IgD-negative memory B cell (primary cell): Measurements from ENCODE around the gene KCNJ15. TPM values are rescaled to one million over a fixed set of nuclear protein-coding genes. Genes with fewer than 3 reads are reported as not detected.

Experiments
- H3K27ac Mint-ChIP-seq, 3 donors: one replicate each; pipeline ENCODE4 v1.8.0; 2020 to 2022; ENCODE audit warnings: mild to moderate bottlenecking in 3 of 3, mixed read lengths in 3 of 3, moderate library complexity in 1 of 3
- H3K27me3 Mint-ChIP-seq: one replicate; pipeline ENCODE4 v1.8.0; 2021; ENCODE audit warnings: mixed read lengths
- H3K36me3 Mint-ChIP-seq: one replicate; pipeline ENCODE4 v1.8.0; 2020; ENCODE audit warnings: mild to moderate bottlenecking, mixed read lengths
- H3K4me1 Mint-ChIP-seq, 3 donors: one replicate each; pipeline ENCODE4 v1.8.0; 2020 to 2022; ENCODE audit warnings: mixed read lengths in 3 of 3, mild to moderate bottlenecking in 1 of 3
- H3K4me3 Mint-ChIP-seq, 4 donors: one replicate each; pipeline ENCODE4 v1.8.0; 2020 to 2022; ENCODE audit warnings: mild to moderate bottlenecking in 4 of 4, mixed read lengths in 4 of 4, moderate library complexity in 3 of 4
- H3K9me3 Mint-ChIP-seq, 3 donors: one replicate each; pipeline ENCODE4 v1.8.0; 2020 to 2021; ENCODE audit warnings: mixed read lengths in 3 of 3, mild to moderate bottlenecking in 1 of 3
- polyA plus RNA-seq: library from polyadenylated mRNA; unstranded; fragments of 300-500 nt; fragmentation: Illumina TruSeq; gene quantifications from one replicate; pipeline ENCODE4 v1.2.3, GENCODE V29; 2021

The KCNJ15 gene
- polyA plus RNA-seq, 1 donor from 2014 or later = not detected

DNA sequence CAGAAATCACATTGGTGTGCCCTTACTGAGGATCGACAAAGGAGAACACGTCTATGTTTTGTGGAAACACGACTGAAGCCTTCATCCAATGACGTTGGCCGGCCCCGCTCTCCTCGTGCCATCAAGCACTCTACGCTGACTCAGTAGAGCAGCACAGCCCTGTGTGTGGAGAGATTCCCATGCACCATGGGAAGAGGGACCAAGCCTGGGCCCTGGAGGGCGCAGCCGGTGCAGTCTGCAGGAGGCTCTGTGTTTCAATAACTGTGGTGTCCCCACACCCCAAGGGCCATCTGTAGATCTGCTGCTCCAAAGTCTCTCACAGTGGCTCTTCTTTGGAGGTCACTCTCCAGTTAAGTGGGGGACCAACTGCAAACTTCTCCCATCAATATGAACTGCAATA is 97.4 kb downstream of the KCNJ15 start:
- no peaks in the 10 kb centered on the region for H3K4me1 Mint-ChIP-seq
- no peak overlapping the region for H3K27ac Mint-ChIP-seq
- peaks cover 1% of the 10 kb centered on the region for H3K36me3 Mint-ChIP-seq
- no peak overlapping the region for H3K4me3 Mint-ChIP-seq
- H3K9me3 Mint-ChIP-seq = peaks cover 0 to 1% (median 0%) of the 10 kb centered on the region in 3 donors
- H3K27me3 Mint-ChIP-seq = peaks cover 5% of the 10 kb centered on the region

DNA sequence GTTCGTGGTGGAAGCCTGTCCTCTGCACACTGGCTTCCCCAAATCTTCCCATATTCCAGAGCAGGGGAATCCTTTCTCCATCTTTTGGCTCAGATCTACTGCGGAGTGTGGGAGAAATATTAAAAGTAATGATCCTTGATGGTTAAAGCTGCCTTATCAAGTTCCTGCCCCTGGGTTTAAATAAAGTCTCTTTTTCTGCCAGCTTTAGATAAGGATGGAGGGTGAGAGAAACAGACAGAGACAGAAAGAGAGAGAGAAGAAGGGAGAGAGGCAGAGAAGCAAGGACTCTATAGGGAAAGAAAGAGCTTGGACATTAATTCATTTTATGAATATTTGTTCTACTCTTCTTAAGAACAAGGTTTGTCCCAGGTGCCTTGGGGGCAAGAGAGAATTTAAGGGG is 98.0 kb downstream of the KCNJ15 start:
- no peak overlapping the region for H3K27ac Mint-ChIP-seq
- H3K27me3 Mint-ChIP-seq = peaks cover 5% of the 10 kb centered on the region
- peaks cover 0 to 1% (median 0%) of the 10 kb centered on the region in 3 donors for H3K9me3 Mint-ChIP-seq
- H3K4me3 Mint-ChIP-seq = no peak overlapping the region
- H3K36me3 Mint-ChIP-seq = peaks cover 1% of the 10 kb centered on the region
- no peaks in the 10 kb centered on the region for H3K4me1 Mint-ChIP-seq

DNA sequence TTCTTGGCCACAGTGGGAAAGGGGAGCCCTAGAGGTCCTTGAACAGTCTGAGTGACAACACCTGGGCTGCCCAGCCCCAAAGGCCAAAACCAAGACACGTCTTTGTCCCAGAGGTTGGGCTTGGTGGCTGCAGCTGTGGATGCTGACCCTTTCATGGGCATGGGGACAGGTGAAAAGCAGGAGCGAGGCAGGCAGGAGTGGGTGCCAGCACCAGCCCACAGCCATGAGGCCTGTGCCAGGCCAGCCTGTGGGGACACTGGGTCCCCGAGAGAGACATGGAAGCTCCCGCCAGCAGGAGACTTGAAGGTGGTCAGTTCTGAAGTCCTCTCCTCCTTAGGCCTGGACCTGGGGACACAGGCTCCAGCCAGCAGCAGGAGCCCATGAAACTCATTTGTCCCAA is 98.6 kb downstream of the KCNJ15 start:
- H3K4me3 Mint-ChIP-seq = no peak overlapping the region
- peaks cover 1% of the 10 kb centered on the region for H3K36me3 Mint-ChIP-seq
- no peak overlapping the region for H3K27ac Mint-ChIP-seq
- peaks cover 0 to 1% (median 0%) of the 10 kb centered on the region in 3 donors for H3K9me3 Mint-ChIP-seq
- peaks cover 5% of the 10 kb centered on the region for H3K27me3 Mint-ChIP-seq
- no peaks in the 10 kb centered on the region for H3K4me1 Mint-ChIP-seq

DNA sequence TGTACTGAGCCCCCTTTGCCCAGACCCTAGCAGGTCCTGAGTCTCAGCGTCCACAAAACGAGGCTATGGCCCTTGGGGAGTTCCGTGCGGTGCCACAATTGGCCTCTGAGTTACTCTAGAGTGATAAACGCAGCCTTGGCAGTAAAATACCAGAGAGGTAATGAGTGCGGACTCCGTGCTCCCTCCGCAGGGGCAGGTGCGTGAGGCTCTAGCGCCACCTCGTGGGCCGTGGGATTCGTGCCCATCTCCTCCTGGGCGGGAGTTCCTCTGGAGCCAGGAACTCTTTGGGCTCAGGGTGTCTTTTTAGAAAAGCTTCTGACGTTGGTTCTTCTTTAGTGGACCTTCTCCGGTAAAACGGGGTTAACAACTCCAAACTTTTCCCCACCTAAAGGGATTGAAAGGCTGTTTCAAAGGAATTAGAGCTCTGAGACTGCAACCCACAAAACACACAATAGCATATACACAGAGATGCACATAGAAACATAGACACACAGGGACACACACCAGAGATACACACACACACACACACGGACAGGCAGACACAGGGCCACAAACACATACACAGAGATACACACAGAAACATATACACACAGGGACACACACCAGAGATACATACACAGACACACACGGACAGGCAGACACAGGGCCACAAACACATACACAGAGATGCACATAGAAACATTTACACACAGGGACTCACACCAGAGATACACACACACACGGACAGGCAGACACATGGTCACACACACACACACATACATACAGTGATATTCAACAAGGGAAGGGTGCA is 99.4 kb downstream of the KCNJ15 start:
- peaks cover 1% of the 10 kb centered on the region for H3K36me3 Mint-ChIP-seq
- H3K27ac Mint-ChIP-seq = no peak overlapping the region
- H3K9me3 Mint-ChIP-seq = peaks cover 0 to 1% (median 0%) of the 10 kb centered on the region in 3 donors
- H3K27me3 Mint-ChIP-seq = peaks cover 5% of the 10 kb centered on the region
- H3K4me1 Mint-ChIP-seq = no peaks in the 10 kb centered on the region
- no peak overlapping the region for H3K4me3 Mint-ChIP-seq

Other genes with a start within 250 kb of the KCNJ15 start
- gene ERG, start 241.5 kb downstream of the KCNJ15 start, polyA plus RNA-seq = not detected